GM23338 (cell line): ENCODE results near the gene NDUFS2. TPM values are rescaled to one million over a fixed set of nuclear protein-coding genes. Genes with fewer than 3 reads are reported as not detected.

ENCODE experiments used
- ATAC-seq: fragments of 200-7000 bp; cut with Tn5 transposase; 3 replicates; pipeline ENCODE4 v1.9.1; 2020
- DNase-seq: peaks from one replicate; pipeline ENCODE4 v3.0.0-alpha.2; 2015; ENCODE audit warnings: low spot score
- H2AFZ ChIP-seq: fragments of 200-600 bp; sonication (generic); 2 replicates; pipeline ENCODE4 v1.8.0; 2016; ENCODE audit warnings: antibody characterized with exemption, mild to moderate bottlenecking, moderate library complexity
- H3F3A ChIP-seq: fragments of 200-600 bp; sonication (generic); replicated peaks from 2 replicates; pipeline ENCODE4 v1.8.0; 2017; ENCODE audit warnings: antibody characterized with exemption, mixed run types, low read depth
- H3K27ac ChIP-seq: fragments of 200-600 bp; sonication (generic); 2 replicates; pipeline ENCODE4 v1.6.1; 2016; ENCODE audit warnings: low read depth
- H3K27me3 ChIP-seq: fragments of 200-600 bp; sonication (generic); 2 replicates; pipeline ENCODE4 v1.8.0; 2016; ENCODE audit warnings: mild to moderate bottlenecking, mixed run types, moderate library complexity; ENCODE audit not compliant: insufficient read depth
- H3K36me3 ChIP-seq: fragments of 200-600 bp; sonication (generic); 2 replicates; pipeline ENCODE4 v1.8.0; 2016; ENCODE audit warnings: mild to moderate bottlenecking; ENCODE audit not compliant: insufficient read depth
- H3K4me1 ChIP-seq: fragments of 200-600 bp; sonication (generic); 2 replicates; pipeline ENCODE4 v1.8.0; 2016; ENCODE audit warnings: mild to moderate bottlenecking, moderate library complexity; ENCODE audit not compliant: insufficient read depth
- H3K4me2 ChIP-seq: fragments of 200-600 bp; sonication (generic); 2 replicates; pipeline ENCODE4 v1.7.1; 2017; ENCODE audit warnings: mixed run types
- H3K4me3 ChIP-seq: fragments of 200-600 bp; sonication (generic); 2 replicates; pipeline ENCODE4 v1.6.1; 2016; ENCODE audit warnings: mixed run types
- H3K79me2 ChIP-seq: fragments of 200-600 bp; sonication (generic); replicated peaks from 2 replicates; pipeline ENCODE4 v1.8.0; 2017; ENCODE audit warnings: mild to moderate bottlenecking; ENCODE audit not compliant: insufficient read depth
- H3K9me2 ChIP-seq: fragments of 200-600 bp; sonication (generic); 2 replicates; pipeline ENCODE4 v1.8.0; 2017; ENCODE audit not compliant: insufficient read depth
- H4K20me1 ChIP-seq: fragments of 200-600 bp; sonication (generic); replicated peaks from 2 replicates; pipeline ENCODE4 v1.8.0; 2017; ENCODE audit warnings: mild to moderate bottlenecking; ENCODE audit not compliant: insufficient read depth
- H3K27ac Mint-ChIP-seq: 2 replicates; pipeline ENCODE4 v1.8.0; 2020; ENCODE audit warnings: inconsistent platforms, mild to moderate bottlenecking, moderate library complexity, mixed read lengths
- H3K27me3 Mint-ChIP-seq: 3 replicates; pipeline ENCODE4 v1.8.0; 2022; ENCODE audit warnings: low read depth, mild to moderate bottlenecking, moderate library complexity, mixed read lengths, inconsistent platforms; ENCODE audit not compliant: insufficient read depth, poor library complexity
- H3K36me3 Mint-ChIP-seq: 3 replicates; pipeline ENCODE4 v1.8.0; 2021; ENCODE audit warnings: low read depth, mild to moderate bottlenecking, inconsistent platforms, moderate library complexity, mixed read lengths
- H3K4me1 Mint-ChIP-seq: 3 replicates; pipeline ENCODE4 v1.8.0; 2020; ENCODE audit warnings: mild to moderate bottlenecking, inconsistent platforms, mixed read lengths
- H3K4me3 Mint-ChIP-seq: 3 replicates; pipeline ENCODE4 v1.8.0; 2021; ENCODE audit warnings: moderate library complexity, mild to moderate bottlenecking, inconsistent platforms, mixed read lengths
- H3K9me3 Mint-ChIP-seq: 3 replicates; pipeline ENCODE4 v1.8.0; 2020; ENCODE audit warnings: moderate library complexity, mild to moderate bottlenecking, inconsistent platforms, mixed read lengths
- ETS1 ChIP-seq: IDR thresholded peaks from 2 replicates; pipeline ENCODE4 v1.6.1; 2016; ENCODE audit warnings: antibody characterized with exemption
- EZH2 ChIP-seq: fragments of 200-600 bp; sonication (generic); IDR thresholded peaks from one replicate; pipeline ENCODE4 v1.8.0; 2017; ENCODE audit warnings: antibody characterized with exemption, mild to moderate bottlenecking, low read depth; ENCODE audit not compliant: unreplicated experiment
- EZH2phosphoT487 ChIP-seq: fragments of 200-600 bp; sonication (generic); IDR thresholded peaks from one replicate; pipeline ENCODE4 v1.8.1; 2018; ENCODE audit warnings: antibody characterized with exemption; ENCODE audit not compliant: unreplicated experiment
- JUNB ChIP-seq: IDR thresholded peaks from one replicate; pipeline ENCODE4 v1.6.1; 2016; ENCODE audit warnings: antibody characterized with exemption; ENCODE audit not compliant: unreplicated experiment
- NANOG ChIP-seq: IDR thresholded peaks from 2 replicates; pipeline ENCODE4 v1.6.1; 2016; ENCODE audit warnings: antibody characterized with exemption, borderline replicate concordance
- POLR2AphosphoS5 ChIP-seq: IDR thresholded peaks from 2 replicates; pipeline ENCODE4 v1.6.1; 2016; ENCODE audit warnings: antibody characterized with exemption, low read depth
- STAT1 ChIP-seq: IDR thresholded peaks from one replicate; pipeline ENCODE4 v1.6.1; 2016; ENCODE audit warnings: antibody characterized with exemption; ENCODE audit not compliant: unreplicated experiment
- ZNF331 ChIP-seq: fragments of 250-450 bp; sonication (Bioruptor Pico); IDR thresholded peaks from 2 replicates; pipeline ENCODE4 v1.5.0; 2020; ENCODE audit warnings: low read depth, mild to moderate bottlenecking, moderate library complexity
- ZNF462 ChIP-seq: fragments of 250-450 bp; sonication (Bioruptor Pico); IDR thresholded peaks from 2 replicates; pipeline ENCODE4 v1.5.0; 2020; ENCODE audit warnings: mild to moderate bottlenecking, moderate library complexity
- polyA plus RNA-seq: library from polyadenylated mRNA; unstranded; fragments of >200 nt; fragmentation: Nextera tagmentation; extraction: Ambion mirVana; gene quantifications from 2 replicates; pipeline ENCODE4 v1.2.1, GENCODE V29; 2016
- total RNA-seq: library from RNA; depleted of rRNA; stranded (reverse); fragments of >200 nt; shearing (Covaris generic); gene quantifications from 2 replicates; pipeline ENCODE4 v1.2.3, GENCODE V29; 2014
- TF ChIP-seq, protein P1 (sequence below): IDR thresholded peaks from one replicate; pipeline ENCODE4 v1.6.1; 2018; ENCODE audit warnings: antibody characterized with exemption; ENCODE audit not compliant: unreplicated experiment

NDUFS2 gene
- total and polyA plus RNA-seq, 2 experiments from 2014 or later = 56.7 to 131 TPM

DNA sequence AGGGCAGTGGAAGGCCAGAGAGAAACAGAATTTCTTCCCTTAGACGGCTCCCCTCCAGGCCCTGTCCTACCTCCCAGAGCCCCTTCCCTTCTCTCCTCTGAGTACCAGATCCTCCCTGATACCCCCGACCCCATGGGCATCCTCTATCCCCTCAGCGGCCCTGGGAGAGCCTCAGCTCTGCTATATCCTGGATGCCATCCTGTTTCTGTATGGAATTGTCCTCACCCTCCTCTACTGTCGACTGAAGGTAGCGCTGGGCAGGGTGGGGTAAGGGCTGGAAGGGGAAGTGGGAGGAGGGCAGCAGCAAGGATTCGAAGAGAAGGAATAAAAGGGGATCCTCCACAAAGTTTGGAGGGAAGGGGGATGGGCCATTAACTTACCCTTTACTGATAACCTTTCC is 15.7 kb downstream of the NDUFS2 start:
- peaks cover 29% of the 10 kb centered on the region for H3K4me1 Mint-ChIP-seq
- DNase-seq (no peak), ATAC-seq (peak; percentile 28)
- H3K27me3 Mint-ChIP-seq = peaks cover 18% of the 10 kb centered on the region
- H3K4me1 ChIP-seq = peaks cover 22% of the 10 kb centered on the region
- no peaks in the 10 kb centered on the region for H3K79me2 ChIP-seq
- H2AFZ ChIP-seq = peak overlapping the region; percentile 87
- TF ChIP-seq POLR2AphosphoS5 = no peak
- TF ChIP-seq STAT1 = no peak
- TF ChIP-seq NANOG = no peak
- TF ChIP-seq ZNF331 = no peak
- H3K4me3 Mint-ChIP-seq = no peak overlapping the region
- no peaks in the 10 kb centered on the region; the same call in 2 of the 3 replicates for H3K9me3 Mint-ChIP-seq
- peaks cover 17% of the 10 kb centered on the region for H3K36me3 ChIP-seq
- peak overlapping the region; percentile 51; the same call in 1 of the 2 replicates for H3K4me2 ChIP-seq
- H3F3A ChIP-seq = peaks cover 15% of the 10 kb centered on the region; the same call in 1 of the 2 replicates
- no peak overlapping the region for H3K27ac ChIP-seq
- H3K27me3 ChIP-seq = no peaks in the 10 kb centered on the region
- H3K4me3 ChIP-seq = no peak overlapping the region
- no peaks in the 10 kb centered on the region for H4K20me1 ChIP-seq
- no peak overlapping the region for H3K27ac Mint-ChIP-seq
- no peaks in the 10 kb centered on the region for H3K9me2 ChIP-seq
- H3K36me3 Mint-ChIP-seq = peaks cover 23% of the 10 kb centered on the region

GRCh38 chr1:161218301-161219077 is 16.3 kb downstream of the NDUFS2 start:
- H4K20me1 ChIP-seq = no peaks in the 10 kb centered on the region
- ATAC-seq = peak; percentile 33
- no peaks in the 10 kb centered on the region; the same call in 2 of the 3 replicates for H3K9me3 Mint-ChIP-seq
- H3K27me3 ChIP-seq = no peaks in the 10 kb centered on the region
- no peak overlapping the region; the same call in 2 of the 3 replicates for H3K4me3 Mint-ChIP-seq
- 0 out of 2 replicates have a peak overlapping the region, but pooled peaks have one; percentile 13 for H3K4me3 ChIP-seq
- H3K36me3 Mint-ChIP-seq = peaks cover 17% of the 10 kb centered on the region
- peaks cover 29% of the 10 kb centered on the region for H3K4me1 Mint-ChIP-seq
- H3K36me3 ChIP-seq = peaks cover 11% of the 10 kb centered on the region
- no peaks in the 10 kb centered on the region for H3K9me2 ChIP-seq
- no peak overlapping the region for H3K27ac ChIP-seq
- H2AFZ ChIP-seq = peak overlapping the region; percentile 87
- peaks cover 18% of the 10 kb centered on the region for H3K27me3 Mint-ChIP-seq
- peak overlapping the region; percentile 51 for H3K4me2 ChIP-seq
- H3K4me1 ChIP-seq = peaks cover 22% of the 10 kb centered on the region
- H3K79me2 ChIP-seq = no peaks in the 10 kb centered on the region
- DNase-seq = no peak
- peaks cover 10% of the 10 kb centered on the region; the same call in 1 of the 2 replicates for H3F3A ChIP-seq
- no peak overlapping the region for H3K27ac Mint-ChIP-seq
- TF ChIP-seq EZH2 (no peak), ZNF462 (CRISPR knock-in tag) (no peak), ZNF331 (no peak), ETS1 (no peak), STAT1 (no peak), EZH2phosphoT487 (no peak), JUNB (no peak)
- TF ChIP-seq, protein P1, sequence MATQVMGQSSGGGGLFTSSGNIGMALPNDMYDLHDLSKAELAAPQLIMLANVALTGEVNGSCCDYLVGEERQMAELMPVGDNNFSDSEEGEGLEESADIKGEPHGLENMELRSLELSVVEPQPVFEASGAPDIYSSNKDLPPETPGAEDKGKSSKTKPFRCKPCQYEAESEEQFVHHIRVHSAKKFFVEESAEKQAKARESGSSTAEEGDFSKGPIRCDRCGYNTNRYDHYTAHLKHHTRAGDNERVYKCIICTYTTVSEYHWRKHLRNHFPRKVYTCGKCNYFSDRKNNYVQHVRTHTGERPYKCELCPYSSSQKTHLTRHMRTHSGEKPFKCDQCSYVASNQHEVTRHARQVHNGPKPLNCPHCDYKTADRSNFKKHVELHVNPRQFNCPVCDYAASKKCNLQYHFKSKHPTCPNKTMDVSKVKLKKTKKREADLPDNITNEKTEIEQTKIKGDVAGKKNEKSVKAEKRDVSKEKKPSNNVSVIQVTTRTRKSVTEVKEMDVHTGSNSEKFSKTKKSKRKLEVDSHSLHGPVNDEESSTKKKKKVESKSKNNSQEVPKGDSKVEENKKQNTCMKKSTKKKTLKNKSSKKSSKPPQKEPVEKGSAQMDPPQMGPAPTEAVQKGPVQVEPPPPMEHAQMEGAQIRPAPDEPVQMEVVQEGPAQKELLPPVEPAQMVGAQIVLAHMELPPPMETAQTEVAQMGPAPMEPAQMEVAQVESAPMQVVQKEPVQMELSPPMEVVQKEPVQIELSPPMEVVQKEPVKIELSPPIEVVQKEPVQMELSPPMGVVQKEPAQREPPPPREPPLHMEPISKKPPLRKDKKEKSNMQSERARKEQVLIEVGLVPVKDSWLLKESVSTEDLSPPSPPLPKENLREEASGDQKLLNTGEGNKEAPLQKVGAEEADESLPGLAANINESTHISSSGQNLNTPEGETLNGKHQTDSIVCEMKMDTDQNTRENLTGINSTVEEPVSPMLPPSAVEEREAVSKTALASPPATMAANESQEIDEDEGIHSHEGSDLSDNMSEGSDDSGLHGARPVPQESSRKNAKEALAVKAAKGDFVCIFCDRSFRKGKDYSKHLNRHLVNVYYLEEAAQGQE = no peak
